Kidney epithelial cell (primary cell): ENCODE measurements around the gene CCDC9. TPM values are rescaled to one million over a fixed set of nuclear protein-coding genes. Genes with fewer than 3 reads are reported as not detected.

Experiments used
- DNase-seq: peaks from one replicate; pipeline ENCODE4 v3.0.0-alpha.2; 2010; ENCODE audit warnings: low read depth
- H3K27me3 ChIP-seq: 2 replicates; pipeline ENCODE4 v1.6.0; 2011; ENCODE audit warnings: low read length; ENCODE audit not compliant: control insufficient read depth, insufficient read depth
- H3K36me3 ChIP-seq: 2 replicates; pipeline ENCODE4 v1.5.1; 2011; ENCODE audit warnings: low read length; ENCODE audit not compliant: control insufficient read depth, insufficient read depth
- H3K4me3 ChIP-seq: 2 replicates; pipeline ENCODE4 v1.5.1; 2011; ENCODE audit warnings: low read depth, mild to moderate bottlenecking, control low read depth, low read length
- total RNA-seq: library from RNA; depleted of rRNA; stranded (reverse); fragments of >200 nt; gene quantifications from 2 replicates; pipeline ENCODE4 v1.2.3, GENCODE V29; 2015
- TF ChIP-seq, protein P1 (sequence below): IDR thresholded peaks from 2 replicates; pipeline ENCODE4 v1.5.1; 2011; ENCODE audit warnings: mild to moderate bottlenecking, moderate library complexity, low read length, control low read depth, inconsistent platforms; ENCODE audit not compliant: insufficient read depth, poor library complexity, severe bottlenecking

The CCDC9 gene
- total RNA-seq, 1 donor from 2014 or later: 13.8 TPM

GRCh38 chr19:47310819-47311218 is 54.5 kb downstream of the CCDC9 start:
- no peak for DNase-seq
- Histone ChIP-seq H3K4me3 (no peak overlapping the region), H3K27me3 (peaks cover 4% of the 10 kb centered on the region), H3K36me3 (no peaks in the 10 kb centered on the region)
- TF ChIP-seq, protein P1, sequence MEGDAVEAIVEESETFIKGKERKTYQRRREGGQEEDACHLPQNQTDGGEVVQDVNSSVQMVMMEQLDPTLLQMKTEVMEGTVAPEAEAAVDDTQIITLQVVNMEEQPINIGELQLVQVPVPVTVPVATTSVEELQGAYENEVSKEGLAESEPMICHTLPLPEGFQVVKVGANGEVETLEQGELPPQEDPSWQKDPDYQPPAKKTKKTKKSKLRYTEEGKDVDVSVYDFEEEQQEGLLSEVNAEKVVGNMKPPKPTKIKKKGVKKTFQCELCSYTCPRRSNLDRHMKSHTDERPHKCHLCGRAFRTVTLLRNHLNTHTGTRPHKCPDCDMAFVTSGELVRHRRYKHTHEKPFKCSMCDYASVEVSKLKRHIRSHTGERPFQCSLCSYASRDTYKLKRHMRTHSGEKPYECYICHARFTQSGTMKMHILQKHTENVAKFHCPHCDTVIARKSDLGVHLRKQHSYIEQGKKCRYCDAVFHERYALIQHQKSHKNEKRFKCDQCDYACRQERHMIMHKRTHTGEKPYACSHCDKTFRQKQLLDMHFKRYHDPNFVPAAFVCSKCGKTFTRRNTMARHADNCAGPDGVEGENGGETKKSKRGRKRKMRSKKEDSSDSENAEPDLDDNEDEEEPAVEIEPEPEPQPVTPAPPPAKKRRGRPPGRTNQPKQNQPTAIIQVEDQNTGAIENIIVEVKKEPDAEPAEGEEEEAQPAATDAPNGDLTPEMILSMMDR: no peak

DNA sequence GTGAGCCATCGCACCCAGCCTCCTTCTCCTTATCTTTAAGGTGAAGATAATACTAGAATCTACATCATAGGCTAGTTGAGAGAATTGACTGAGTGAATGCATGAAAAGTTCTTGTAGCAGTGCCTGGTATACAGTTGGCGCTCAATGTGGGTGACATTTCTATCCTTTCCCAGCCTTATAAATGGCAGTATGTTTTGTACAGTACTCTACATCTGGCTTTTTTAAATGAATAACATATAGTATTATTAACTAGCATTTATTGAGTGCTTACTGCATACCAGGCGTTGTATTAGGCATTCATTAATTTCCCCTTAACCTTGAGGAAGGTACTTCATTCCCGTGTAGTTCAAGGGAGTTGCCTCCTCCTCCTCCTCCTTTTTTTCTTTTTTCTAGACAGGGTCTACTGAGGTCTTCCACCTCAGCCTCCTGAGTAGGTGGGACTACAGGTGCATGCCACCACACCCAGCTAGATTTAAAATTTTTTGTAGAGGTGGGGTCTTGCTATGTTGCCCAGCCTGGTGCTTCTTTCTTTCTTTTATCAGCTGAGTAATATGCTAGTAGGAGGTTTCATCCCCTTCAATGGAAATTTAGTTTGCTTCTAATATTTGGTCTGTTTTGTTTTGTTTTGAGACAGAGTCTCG is 56.2 kb downstream of the CCDC9 start:
- no peaks in the 10 kb centered on the region for H3K36me3 ChIP-seq
- peaks cover 4% of the 10 kb centered on the region for H3K27me3 ChIP-seq
- TF ChIP-seq, protein P1: no peak
- no peak for DNase-seq
- no peak overlapping the region for H3K4me3 ChIP-seq

DNA sequence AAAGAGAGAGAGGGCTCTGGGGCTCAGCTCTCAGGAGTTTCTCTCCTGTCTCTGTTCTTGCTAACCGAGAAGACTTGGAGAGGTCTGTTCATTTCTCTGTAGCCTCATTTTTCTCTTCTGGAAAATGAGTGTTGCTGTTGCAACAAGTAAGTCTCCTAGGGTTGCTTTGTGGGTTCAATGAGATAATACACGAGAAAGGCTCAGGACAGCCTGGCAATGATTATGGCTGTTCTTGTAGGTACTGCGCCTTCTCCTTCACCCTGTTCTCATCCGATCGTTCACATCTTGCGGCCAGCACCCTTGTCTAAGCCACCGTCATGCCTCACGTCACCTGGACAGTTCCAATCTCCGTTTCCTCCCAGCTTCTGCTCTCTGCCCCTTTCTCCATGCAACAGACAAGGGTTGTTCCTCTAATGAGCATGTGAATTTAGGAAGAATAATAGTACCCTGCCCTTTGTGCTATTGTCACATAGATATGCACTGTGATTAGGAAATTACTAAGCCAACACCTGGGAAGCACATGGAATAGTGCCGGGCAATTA is 57.5 kb downstream of the CCDC9 start:
- no peaks in the 10 kb centered on the region for H3K36me3 ChIP-seq
- TF ChIP-seq, protein P1: no peak
- no peak for DNase-seq
- H3K27me3 ChIP-seq: peaks cover 4% of the 10 kb centered on the region
- no peak overlapping the region for H3K4me3 ChIP-seq

GRCh38 chr19:47315125-47315821 is 58.9 kb downstream of the CCDC9 start:
- peak; percentile 81 for DNase-seq
- TF ChIP-seq, protein P1: no peak

GRCh38 chr19:47316513-47316912 is 60.2 kb downstream of the CCDC9 start:
- TF ChIP-seq, protein P1: no peak
- no peaks in the 10 kb centered on the region for H3K27me3 ChIP-seq
- DNase-seq: no peak
- H3K36me3 ChIP-seq: no peaks in the 10 kb centered on the region
- H3K4me3 ChIP-seq: no peak overlapping the region

More at GRCh38 chr19:47315125-47315821, 58.9 kb downstream of the CCDC9 start:
- Histone ChIP-seq H3K36me3 (no peaks in the 10 kb centered on the region), H3K4me3 (no peak overlapping the region), H3K27me3 (no peaks in the 10 kb centered on the region)
